Right lobe of liver (tissue), 6 donors: Measurements from ENCODE around the gene GMDS. TPM values are rescaled to one million over a fixed set of nuclear protein-coding genes. Genes with fewer than 3 reads are reported as not detected.

Experiments used
- ATAC-seq, 4 donors: fragments of 200-7000 bp; cut with Tn5 transposase; one replicate each; pipeline ENCODE4 v1.9.1; 2020; ENCODE audit warnings: mild to moderate bottlenecking in 4 of 4, moderate library complexity in 4 of 4
- DNase-seq, 3 donors: peaks; one replicate each; pipeline ENCODE4 v3.0.0-alpha.2; 2020
- H3K27ac ChIP-seq, 3 donors: fragments of 200-600 bp; one replicate each; pipeline ENCODE4 v1.8.0; 2022
- H3K27me3 ChIP-seq, 2 donors: fragments of 200-600 bp; one replicate each; pipeline ENCODE4 v1.8.0; 2022
- H3K36me3 ChIP-seq, 4 donors: fragments of 200-600 bp; sonication (generic) in 1 of 4; one replicate each; pipeline versions ENCODE4 v1.5.1 to v1.8.0; 2017 to 2022; ENCODE audit warnings: control low read depth in 1 of 4
- H3K4me1 ChIP-seq, 4 donors: fragments of 200-600 bp; sonication (generic) in 1 of 4; one replicate each; pipeline versions ENCODE4 v1.5.1 to v1.8.0; 2017 to 2022; ENCODE audit warnings: control low read depth in 1 of 4
- H3K4me3 ChIP-seq, 3 donors: fragments of 200-600 bp; one replicate each; pipeline ENCODE4 v1.8.0; 2022
- H3K9me3 ChIP-seq, 4 donors: fragments of 200-600 bp; sonication (generic) in 1 of 4; one replicate each; pipeline versions ENCODE4 v1.5.1 to v1.8.0; 2017 to 2022; ENCODE audit warnings: control low read depth in 1 of 4
- CTCF ChIP-seq, 4 donors: fragments of 200-600 bp in 3 of 4; fragments of 450-650 bp in 1 of 4; IDR thresholded peaks; one replicate each; pipeline versions ENCODE4 v1.5.1 to v1.8.0; 2016 to 2022; ENCODE audit warnings: antibody characterized with exemption in 4 of 4, mild to moderate bottlenecking in 2 of 4
- POLR2A ChIP-seq: fragments of 450-650 bp; IDR thresholded peaks from one replicate; pipeline ENCODE4 v1.6.1; 2017; ENCODE audit warnings: antibody characterized with exemption, mild to moderate bottlenecking
- WGBS: methylation state at CpG from one replicate; pipeline ENCODE4 v1.1.6; 2018; ENCODE audit warnings: low coverage, low lambda C conversion rate; ENCODE audit not compliant: insufficient coverage; ENCODE audit errors: missing lambda C conversion rate; 5-methylcytosine and 5-hydroxymethylcytosine counted together
- intact Hi-C, 2 donors: fragments of 100-400 bp; cut with DNase I; formaldehyde crosslinking; loops; one replicate each; pipeline versions ENCODE4 v1.11.2 to v1.14.1; 2022
- total RNA-seq, 6 experiments: library from RNA; depleted of rRNA in 2 of 6; stranded (reverse); fragments of >200 nt in 2 of 6; fragmentation: NEBNext Ultra II Directional in 3 of 6; extraction: Animal tissue kit (Norgen Biotek cat#: 25700) in 3 of 6; gene quantifications; one replicate each; pipeline versions ENCODE4 v1.1.0 to v1.2.4, GENCODE V29; 2016 to 2023
- donor health status: DM: no; HTN: yes; CAD: no.
- donor health status: DM: no; HTN: no; CAD: no.
- donor health status: DM: no; HTN: no; CAD: no.
- donor health status: DM: no; HTN: yes; CAD: no.
- donor health status: DM: no; HTN: yes; CAD: no.

Gene GMDS
- total RNA-seq, 6 experiments from 2014 or later = 15.9 to 34.4 (median 23.4) TPM

- H3K4me1 ChIP-seq = no peaks in the 10 kb centered on the region
- ATAC-seq (no peak), DNase-seq (no peak)
- no peak overlapping the region for H3K27ac ChIP-seq
- H3K9me3 ChIP-seq = no peaks in the 10 kb centered on the region
- intact Hi-C loops = no loop called here
- WGBS = 85% methylated on average over 7 of the region's 8 CpGs
- no peaks in the 10 kb centered on the region for H3K27me3 ChIP-seq
- TF ChIP-seq CTCF (IDR thresholded peaks at IDR 0.05) = no peak
- TF ChIP-seq POLR2A = no peak
- no peak overlapping the region for H3K4me3 ChIP-seq
- peaks cover 0 to 1% (median 0%) of the 10 kb centered on the region in 4 donors for H3K36me3 ChIP-seq
Measured at GRCh38 chr6:1910621-1911407, 334.6 kb downstream of the GMDS start.

- 91% methylated on average over 7 of the region's 7 CpGs for WGBS
- Histone ChIP-seq H3K4me1 (no peaks in the 10 kb centered on the region), H3K9me3 (no peaks in the 10 kb centered on the region), H3K36me3 (peaks cover 0 to 1% (median 0%) of the 10 kb centered on the region in 4 donors), H3K27me3 (no peaks in the 10 kb centered on the region), H3K27ac (no peak overlapping the region), H3K4me3 (no peak overlapping the region)
- intact Hi-C loops = no loop called here
- DNase-seq (no peak), ATAC-seq (no peak)
- no peak for TF ChIP-seq POLR2A
- no peak for TF ChIP-seq CTCF (IDR thresholded peaks at IDR 0.05)
Measured at GRCh38 chr6:1908784-1909183, 336.6 kb downstream of the GMDS start.

- H3K4me1 ChIP-seq = no peaks in the 10 kb centered on the region
- no peak for DNase-seq
- 60% methylated on average over 1 of the region's 6 CpGs for WGBS
- no peaks in the 10 kb centered on the region for H3K27me3 ChIP-seq
- no peak overlapping the region for H3K4me3 ChIP-seq
- no peak for ATAC-seq
- H3K9me3 ChIP-seq = no peaks in the 10 kb centered on the region
- no peak overlapping the region for H3K27ac ChIP-seq
- intact Hi-C loops = no loop called here
- H3K36me3 ChIP-seq = peaks cover 0 to 1% (median 0%) of the 10 kb centered on the region in 4 donors
- TF ChIP-seq POLR2A (no peak), CTCF (IDR thresholded peaks at IDR 0.05) (no peak)
Measured at GRCh38 chr6:1906609-1907008, 338.8 kb downstream of the GMDS start.

DNA sequence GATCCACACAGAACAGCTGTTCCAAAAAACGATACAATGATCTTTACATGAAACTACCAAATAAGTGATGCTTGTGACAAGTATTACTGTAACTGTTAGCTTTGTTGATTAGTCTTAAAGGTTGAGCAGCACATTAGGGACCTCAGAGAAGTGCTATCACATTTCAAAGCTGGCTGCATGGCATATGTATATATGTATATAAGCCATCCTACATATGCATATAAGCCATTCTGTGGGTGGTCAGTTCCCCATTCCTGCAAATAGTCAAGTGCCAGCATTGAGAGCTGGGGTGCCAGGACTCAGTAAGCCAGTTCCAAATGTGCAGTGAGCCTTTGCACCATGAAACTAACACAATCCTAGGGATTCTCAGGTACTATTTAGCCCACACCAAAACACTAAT is 339.4 kb downstream of the GMDS start:
- intact Hi-C loops = no loop called here

More for the DNA sequence above, 339.4 kb downstream of the GMDS start:
- Histone ChIP-seq H3K27ac (no peak overlapping the region), H3K4me1 (no peaks in the 10 kb centered on the region), H3K27me3 (no peaks in the 10 kb centered on the region), H3K4me3 (no peak overlapping the region), H3K36me3 (peaks cover 0 to 1% (median 0%) of the 10 kb centered on the region in 4 donors), H3K9me3 (no peaks in the 10 kb centered on the region)
- ATAC-seq (no peak), DNase-seq (no peak)
- TF ChIP-seq POLR2A (no peak), CTCF (IDR thresholded peaks at IDR 0.05) (no peak)
- 82% methylated on average over 1 of the region's 1 CpG for WGBS
